Natural killer cell (primary cell): ENCODE results near the gene UBQLN1. TPM values are rescaled to one million over a fixed set of nuclear protein-coding genes. Genes with fewer than 3 reads are reported as not detected.

Experiments used
- ATAC-seq, 3 donors: fragments of 150-1000 bp in 2 of 3; fragments of 200-7000 bp in 1 of 3; cut with Tn5 transposase; 1 replicate in 1 of 3; 2 replicates in 2 of 3; pipeline ENCODE4 v1.10.0; 2021; ENCODE audit warnings: mild to moderate bottlenecking in 2 of 3, moderate library complexity in 2 of 3
- DNase-seq, 2 donors: peaks; one replicate each; pipeline versions ENCODE4 v3.0.0 to v3.0.0-alpha.2; 2013 to 2021; ENCODE audit warnings: mixed read lengths in 1 of 2
- H3K27ac ChIP-seq: one replicate; pipeline ENCODE4 v1.5.1; 2013; ENCODE audit warnings: mild to moderate bottlenecking, low read length
- H3K27me3 ChIP-seq: one replicate; pipeline ENCODE4 v1.6.1; 2013; ENCODE audit warnings: low read length; ENCODE audit not compliant: control insufficient read depth, insufficient read depth
- H3K36me3 ChIP-seq: one replicate; pipeline ENCODE4 v1.6.1; 2013; ENCODE audit warnings: low read length; ENCODE audit not compliant: control insufficient read depth, insufficient read depth
- H3K4me1 ChIP-seq: one replicate; pipeline ENCODE4 v1.6.1; 2013; ENCODE audit warnings: low read length; ENCODE audit not compliant: control insufficient read depth, insufficient read depth
- H3K4me3 ChIP-seq: one replicate; pipeline ENCODE4 v1.5.1; 2013; ENCODE audit warnings: low read length
- H3K9me3 ChIP-seq: one replicate; pipeline ENCODE4 v1.6.1; 2013; ENCODE audit warnings: low read length; ENCODE audit not compliant: control insufficient read depth, insufficient read depth
- H3K27ac Mint-ChIP-seq, 2 donors: one replicate each; pipeline ENCODE4 v1.8.0; 2022; ENCODE audit warnings: mild to moderate bottlenecking in 2 of 2, mixed read lengths in 2 of 2, moderate library complexity in 1 of 2
- H3K27me3 Mint-ChIP-seq, 2 donors: one replicate each; pipeline ENCODE4 v1.8.0; 2022; ENCODE audit warnings: low read depth in 2 of 2, mixed read lengths in 2 of 2
- H3K36me3 Mint-ChIP-seq: one replicate; pipeline ENCODE4 v1.8.0; 2022; ENCODE audit warnings: mixed read lengths
- H3K4me1 Mint-ChIP-seq, 2 donors: one replicate each; pipeline ENCODE4 v1.8.0; 2022; ENCODE audit warnings: mixed read lengths in 2 of 2
- H3K4me3 Mint-ChIP-seq: one replicate; pipeline ENCODE4 v1.8.0; 2022; ENCODE audit warnings: mild to moderate bottlenecking, moderate library complexity, mixed read lengths
- H3K9me3 Mint-ChIP-seq, 2 donors: one replicate each; pipeline ENCODE4 v1.8.0; 2022; ENCODE audit warnings: mixed read lengths in 2 of 2
- WGBS: methylation state at CpG from one replicate; pipeline ENCODE4 v1.1.7; 2013; ENCODE audit warnings: missing lambda C conversion rate; ENCODE audit not compliant: insufficient coverage; 5-methylcytosine and 5-hydroxymethylcytosine counted together
- intact Hi-C: fragments of 100-400 bp; cut with micrococcal nuclease; formaldehyde crosslinking; loops from one replicate; pipeline ENCODE4 v1.14.2; 2022
- total RNA-seq, 4 donors: library from RNA; stranded (reverse); fragments of 120-200 nt in 1 of 4; gene quantifications; one replicate each; pipeline versions ENCODE4 v1.2.3 to v1.2.4, GENCODE V29; 2013 to 2022
- TF ChIP-seq, protein P1 (sequence below): fragments of 200-600 bp; IDR thresholded peaks from one replicate; pipeline ENCODE4 v1.8.0; 2022; ENCODE audit warnings: antibody characterized with exemption

Gene UBQLN1
- total RNA-seq, 3 donors from 2014 or later (not counting 1 experiment from before 2014, with no cell fraction given): 137 to 151 (median 141) TPM

DNA sequence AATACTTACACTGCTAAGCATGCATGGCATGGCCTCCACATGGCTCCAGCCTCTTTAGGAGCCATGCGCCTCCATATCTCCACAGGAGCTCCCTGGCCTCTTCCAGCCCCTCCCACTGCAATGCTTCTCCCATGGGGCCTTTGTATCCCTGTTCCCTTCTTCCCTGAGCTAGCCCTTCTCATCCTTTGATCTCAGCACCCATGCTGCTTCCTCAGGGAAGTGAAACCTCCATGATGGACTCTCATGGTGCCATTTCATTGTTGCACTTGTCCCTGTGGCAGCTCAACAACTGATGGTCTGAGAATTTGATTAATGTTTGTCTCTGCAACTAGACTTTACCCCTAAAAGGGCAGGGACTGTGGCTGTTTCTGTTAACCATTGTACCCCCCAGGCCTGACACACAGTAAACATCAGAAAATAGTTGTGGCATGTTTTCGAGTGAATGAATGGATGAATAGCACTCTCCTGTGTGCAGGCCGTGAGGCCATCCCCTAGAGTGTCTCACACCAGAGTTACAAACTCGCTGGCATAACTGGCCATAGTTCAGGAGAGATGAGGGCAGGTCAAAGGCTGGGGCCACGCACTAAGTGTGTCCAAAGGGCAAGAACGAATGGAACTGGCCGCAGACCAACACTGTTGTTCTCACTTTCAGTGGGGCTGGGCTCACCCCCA, 78.2 kb downstream of the UBQLN1 start:
- intact Hi-C loops: no loop called here

DNA sequence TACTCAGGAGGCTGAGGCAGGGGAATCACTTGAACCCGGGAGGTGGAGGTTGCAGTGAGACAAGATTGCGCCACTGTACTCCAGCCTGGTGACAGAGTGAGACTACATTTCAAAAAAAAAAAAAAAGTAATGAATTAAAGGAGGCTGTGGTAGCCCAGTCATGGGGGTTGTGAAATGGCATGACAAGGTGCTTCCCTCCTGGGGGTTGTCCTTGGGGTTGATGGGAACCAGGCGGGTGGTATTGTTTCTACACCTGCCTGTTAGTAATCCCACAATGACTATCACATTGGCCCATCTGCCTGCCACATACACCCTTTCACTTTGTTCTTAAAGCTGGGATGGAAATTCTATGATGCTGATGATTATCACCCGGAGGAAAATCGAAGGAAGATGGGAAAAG, 79.2 kb downstream of the UBQLN1 start:
- intact Hi-C loops: no loop called here
- ATAC-seq: peak in 1 of 3 donors; percentile 56

More for the DNA sequence above, 78.2 kb downstream of the UBQLN1 start:
- H3K4me1 Mint-ChIP-seq: peaks cover 8 to 12% of the 10 kb centered on the region in 2 donors
- Histone ChIP-seq H3K27ac (no peak overlapping the region), H3K36me3 (peaks cover 10% of the 10 kb centered on the region), H3K4me3 (no peak overlapping the region), H3K4me1 (peaks cover 4% of the 10 kb centered on the region), H3K9me3 (no peaks in the 10 kb centered on the region), H3K27me3 (no peaks in the 10 kb centered on the region)
- H3K36me3 Mint-ChIP-seq: no peaks in the 10 kb centered on the region
- no peaks in the 10 kb centered on the region for H3K9me3 Mint-ChIP-seq
- ATAC-seq: no peak
- DNase-seq: no peak
- no peaks in the 10 kb centered on the region for H3K27me3 Mint-ChIP-seq
- TF ChIP-seq, protein P1, sequence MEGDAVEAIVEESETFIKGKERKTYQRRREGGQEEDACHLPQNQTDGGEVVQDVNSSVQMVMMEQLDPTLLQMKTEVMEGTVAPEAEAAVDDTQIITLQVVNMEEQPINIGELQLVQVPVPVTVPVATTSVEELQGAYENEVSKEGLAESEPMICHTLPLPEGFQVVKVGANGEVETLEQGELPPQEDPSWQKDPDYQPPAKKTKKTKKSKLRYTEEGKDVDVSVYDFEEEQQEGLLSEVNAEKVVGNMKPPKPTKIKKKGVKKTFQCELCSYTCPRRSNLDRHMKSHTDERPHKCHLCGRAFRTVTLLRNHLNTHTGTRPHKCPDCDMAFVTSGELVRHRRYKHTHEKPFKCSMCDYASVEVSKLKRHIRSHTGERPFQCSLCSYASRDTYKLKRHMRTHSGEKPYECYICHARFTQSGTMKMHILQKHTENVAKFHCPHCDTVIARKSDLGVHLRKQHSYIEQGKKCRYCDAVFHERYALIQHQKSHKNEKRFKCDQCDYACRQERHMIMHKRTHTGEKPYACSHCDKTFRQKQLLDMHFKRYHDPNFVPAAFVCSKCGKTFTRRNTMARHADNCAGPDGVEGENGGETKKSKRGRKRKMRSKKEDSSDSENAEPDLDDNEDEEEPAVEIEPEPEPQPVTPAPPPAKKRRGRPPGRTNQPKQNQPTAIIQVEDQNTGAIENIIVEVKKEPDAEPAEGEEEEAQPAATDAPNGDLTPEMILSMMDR: no peak
- no peak overlapping the region for H3K4me3 Mint-ChIP-seq
- peak overlapping the region in 1 of 2 donors; percentile 29 for H3K27ac Mint-ChIP-seq
- WGBS: 96% methylated on average over 7 of the region's 7 CpGs

DNA sequence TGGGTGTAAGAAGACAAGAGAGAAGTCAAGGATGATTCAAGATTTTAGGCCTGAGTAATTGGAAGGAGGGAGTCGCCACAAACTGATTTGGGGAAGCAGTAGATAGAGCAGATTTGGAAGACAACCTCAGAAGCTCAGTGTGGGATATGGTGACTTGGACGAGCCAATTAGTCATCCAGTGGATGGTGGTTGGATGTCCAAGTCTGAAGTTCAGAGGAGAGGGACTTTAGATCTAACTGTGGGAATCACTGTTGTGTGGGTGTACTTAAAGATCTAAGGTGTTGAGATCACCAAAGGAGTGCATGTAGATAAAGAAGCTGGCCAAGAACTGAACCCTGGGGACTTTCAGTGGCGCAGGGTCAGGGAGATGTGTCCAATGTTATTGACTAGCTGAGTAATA, 82.6 kb downstream of the UBQLN1 start:
- Histone ChIP-seq H3K27me3 (no peaks in the 10 kb centered on the region), H3K4me1 (peaks cover 20% of the 10 kb centered on the region), H3K9me3 (no peaks in the 10 kb centered on the region), H3K27ac (no peak overlapping the region), H3K4me3 (no peak overlapping the region), H3K36me3 (peaks cover 10% of the 10 kb centered on the region)
- Mint-ChIP-seq H3K27me3 (peaks cover 0 to 4% of the 10 kb centered on the region in 2 donors), H3K36me3 (no peaks in the 10 kb centered on the region), H3K4me1 (peaks cover 24 to 36% of the 10 kb centered on the region in 2 donors), H3K4me3 (no peak overlapping the region), H3K9me3 (no peaks in the 10 kb centered on the region), H3K27ac (peak overlapping the region; percentile 2 to 96)
- no peak for ATAC-seq
- DNase-seq: no peak
- intact Hi-C loops: no loop called here
- TF ChIP-seq, protein P1: no peak
- WGBS: 90% methylated on average over 3 of the region's 3 CpGs

More for the DNA sequence above, 79.2 kb downstream of the UBQLN1 start:
- WGBS: 94% methylated on average over 4 of the region's 5 CpGs
- no peaks in the 10 kb centered on the region for H3K27me3 Mint-ChIP-seq
- Histone ChIP-seq H3K36me3 (peaks cover 10% of the 10 kb centered on the region), H3K4me3 (no peak overlapping the region), H3K9me3 (no peaks in the 10 kb centered on the region), H3K4me1 (peaks cover 11% of the 10 kb centered on the region), H3K27ac (no peak overlapping the region), H3K27me3 (no peaks in the 10 kb centered on the region)
- H3K9me3 Mint-ChIP-seq: no peaks in the 10 kb centered on the region
- H3K4me1 Mint-ChIP-seq: peaks cover 18 to 22% of the 10 kb centered on the region in 2 donors
- TF ChIP-seq, protein P1: no peak
- DNase-seq: no peak
- H3K4me3 Mint-ChIP-seq: no peak overlapping the region
- H3K36me3 Mint-ChIP-seq: no peaks in the 10 kb centered on the region
- H3K27ac Mint-ChIP-seq: no peak overlapping the region
